Karpas-422 (cell line): Measurements from ENCODE around the gene PKP1. TPM values are rescaled to one million over a fixed set of nuclear protein-coding genes. Genes with fewer than 3 reads are reported as not detected.

Source experiments
- DNase-seq: peaks from one replicate; pipeline ENCODE4 v3.0.0-alpha.2; 2015
- H2AFZ ChIP-seq: fragments of 200-600 bp; sonication (generic); 2 replicates; pipeline ENCODE4 v1.6.1; 2014; ENCODE audit warnings: antibody characterized with exemption, low read length, mixed read lengths
- H3K27ac ChIP-seq: fragments of 200-600 bp; sonication (generic); 2 replicates; pipeline ENCODE4 v1.5.1; 2014; ENCODE audit warnings: mild to moderate bottlenecking, low read length, moderate library complexity
- H3K27me3 ChIP-seq: fragments of 200-600 bp; sonication (generic); 2 replicates; pipeline ENCODE4 v1.6.1; 2014; ENCODE audit warnings: low read length, mixed read lengths
- H3K36me3 ChIP-seq: fragments of 200-600 bp; sonication (generic); 2 replicates; pipeline ENCODE4 v1.6.1; 2014; ENCODE audit warnings: low read length, mixed read lengths; ENCODE audit not compliant: insufficient read depth
- H3K4me1 ChIP-seq: fragments of 200-600 bp; sonication (generic); 2 replicates; pipeline ENCODE4 v1.6.1; 2014; ENCODE audit warnings: mild to moderate bottlenecking, low read length, mixed read lengths
- H3K4me2 ChIP-seq: fragments of 200-600 bp; sonication (generic); 2 replicates; pipeline ENCODE4 v1.6.1; 2014; ENCODE audit warnings: low read length, low read depth, mild to moderate bottlenecking; ENCODE audit not compliant: poor library complexity, severe bottlenecking
- H3K4me3 ChIP-seq: fragments of 200-600 bp; sonication (generic); 2 replicates; pipeline ENCODE4 v1.5.1; 2014; ENCODE audit warnings: mild to moderate bottlenecking, antibody characterized with exemption, low read length, mixed read lengths
- H3K79me2 ChIP-seq: fragments of 200-600 bp; sonication (generic); 2 replicates; pipeline ENCODE4 v1.6.1; 2014; ENCODE audit warnings: mild to moderate bottlenecking, low read length, mixed read lengths
- H3K9ac ChIP-seq: fragments of 200-600 bp; sonication (generic); 2 replicates; pipeline ENCODE4 v1.6.0; 2014; ENCODE audit warnings: low read length
- H3K9me2 ChIP-seq: fragments of 200-600 bp; sonication (generic), shearing (Covaris generic); replicated peaks from 2 replicates; pipeline ENCODE4 v1.6.0; 2014; ENCODE audit warnings: mild to moderate bottlenecking, low read length, moderate library complexity; ENCODE audit not compliant: insufficient read depth
- H3K9me3 ChIP-seq: fragments of 300-700, 200-600 bp; sonication (generic); 2 replicates; pipeline ENCODE4 v1.6.1; 2014; ENCODE audit warnings: low read length, mixed read lengths
- H4K20me1 ChIP-seq: fragments of 200-600 bp; sonication (generic); 2 replicates; pipeline ENCODE4 v1.6.1; 2014; ENCODE audit warnings: mild to moderate bottlenecking, antibody characterized with exemption, low read length, low read depth; ENCODE audit not compliant: insufficient read depth
- total RNA-seq: library from RNA; depleted of rRNA; stranded (reverse); fragments of >200 nt; shearing (Covaris generic); gene quantifications from 2 replicates; pipeline ENCODE4 v1.2.3, GENCODE V29; 2014; ENCODE audit warnings: low replicate concordance

The PKP1 gene
- total RNA-seq, 1 experiment from 2014 or later = not detected

DNA sequence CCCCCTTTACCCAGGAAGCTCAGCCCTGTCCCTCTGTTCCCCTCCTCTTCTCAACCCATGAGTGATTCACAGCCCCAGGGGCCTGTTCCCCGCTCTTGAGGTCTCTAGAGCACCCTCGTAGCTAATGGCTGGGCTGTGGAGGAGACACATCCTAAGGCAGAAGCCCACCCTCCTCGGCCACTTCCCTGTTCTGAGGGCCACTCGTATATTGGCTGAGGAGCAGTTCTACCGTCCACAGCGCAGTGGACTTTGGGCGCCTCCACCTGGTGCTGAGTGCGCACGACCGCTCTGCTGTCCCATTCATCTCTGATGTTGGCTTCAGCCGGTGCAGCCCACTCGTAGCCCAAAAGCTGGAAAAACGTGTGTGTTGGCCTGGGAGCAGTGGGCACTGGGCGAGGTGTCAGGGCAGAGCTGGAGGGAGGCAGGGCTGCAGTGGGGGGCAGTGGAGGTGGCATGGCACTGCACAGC, 24.5 kb upstream of the PKP1 start:
- Histone ChIP-seq H4K20me1 (no peaks in the 10 kb centered on the region), H3K9ac (no peak overlapping the region), H3K4me2 (no peak overlapping the region), H3K9me2 (no peaks in the 10 kb centered on the region), H3K4me3 (no peak overlapping the region), H3K9me3 (no peaks in the 10 kb centered on the region), H3K27me3 (no peaks in the 10 kb centered on the region), H3K27ac (no peak overlapping the region), H3K4me1 (no peaks in the 10 kb centered on the region), H2AFZ (no peak overlapping the region), H3K79me2 (no peaks in the 10 kb centered on the region), H3K36me3 (no peaks in the 10 kb centered on the region)
- no peak for DNase-seq

DNA sequence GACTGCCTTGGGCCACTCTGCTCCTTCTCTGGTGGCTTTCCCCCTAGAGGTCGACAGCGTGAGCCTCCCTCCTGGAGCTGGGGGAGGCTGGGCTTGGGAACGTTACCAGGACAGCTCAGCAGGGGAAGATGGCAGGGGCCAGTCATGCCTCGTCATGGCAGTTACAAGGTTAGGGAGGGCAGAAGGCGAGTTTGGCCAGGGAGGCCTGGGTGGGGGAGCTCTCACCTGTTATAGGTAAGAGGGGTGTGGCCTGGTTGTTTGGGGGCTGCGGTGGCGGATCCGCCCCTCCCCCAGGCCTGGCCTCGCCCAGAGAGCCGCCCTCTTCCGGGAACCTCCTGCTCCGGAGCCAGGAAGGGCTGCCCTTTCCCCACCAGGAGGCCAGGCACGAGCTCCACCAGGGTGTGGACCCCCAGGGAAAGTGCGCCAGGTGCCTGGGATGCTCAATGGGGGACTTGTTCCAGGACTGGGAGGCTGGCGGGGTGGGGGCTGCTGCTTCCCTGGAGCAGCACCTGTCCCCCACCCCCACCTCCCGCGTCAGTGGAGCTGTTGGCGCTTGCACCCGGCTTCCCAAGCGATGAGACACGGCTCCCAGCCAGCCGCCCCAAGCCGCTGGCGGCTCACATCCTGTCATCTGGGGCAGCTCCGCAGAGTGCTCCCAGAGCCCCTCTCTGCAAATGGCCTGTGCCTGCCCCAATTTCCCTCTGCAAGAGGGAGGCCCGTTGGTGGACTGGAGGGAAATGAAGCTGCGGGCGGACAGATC, 23.6 kb upstream of the PKP1 start:
- no peak for DNase-seq
- Histone ChIP-seq H4K20me1 (no peaks in the 10 kb centered on the region), H3K27me3 (no peaks in the 10 kb centered on the region), H3K4me1 (no peaks in the 10 kb centered on the region), H2AFZ (no peak overlapping the region), H3K9ac (no peak overlapping the region), H3K9me3 (no peaks in the 10 kb centered on the region), H3K27ac (no peak overlapping the region), H3K79me2 (no peaks in the 10 kb centered on the region), H3K4me2 (no peak overlapping the region), H3K4me3 (no peak overlapping the region), H3K9me2 (no peaks in the 10 kb centered on the region), H3K36me3 (no peaks in the 10 kb centered on the region)

DNA sequence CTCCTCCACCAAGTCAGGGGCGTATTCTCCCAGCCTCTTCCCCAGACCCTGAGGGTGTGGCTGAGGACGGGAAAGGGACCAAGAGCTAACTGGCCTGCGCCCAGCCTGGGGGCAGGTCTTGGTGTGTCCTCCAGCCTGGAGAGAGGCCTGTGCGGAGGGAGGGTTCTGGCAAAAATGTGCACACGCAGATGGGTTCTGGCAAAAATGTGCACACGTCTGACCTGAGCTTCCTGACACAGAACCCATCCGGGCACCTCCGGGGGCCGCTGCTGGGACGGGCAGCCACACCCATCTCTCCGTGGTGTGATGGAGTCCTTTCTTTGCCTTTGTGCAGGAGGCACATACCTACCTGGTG, 23.1 kb upstream of the PKP1 start:
- H3K27me3 ChIP-seq = no peaks in the 10 kb centered on the region
- H3K9me3 ChIP-seq = no peaks in the 10 kb centered on the region
- H3K4me1 ChIP-seq = no peaks in the 10 kb centered on the region
- DNase-seq = no peak
- no peak overlapping the region for H2AFZ ChIP-seq
- H3K9me2 ChIP-seq = no peaks in the 10 kb centered on the region
- no peak overlapping the region for H3K4me3 ChIP-seq
- no peaks in the 10 kb centered on the region for H4K20me1 ChIP-seq
- H3K4me2 ChIP-seq = no peak overlapping the region
- H3K27ac ChIP-seq = no peak overlapping the region
- no peaks in the 10 kb centered on the region for H3K36me3 ChIP-seq
- H3K9ac ChIP-seq = no peak overlapping the region
- no peaks in the 10 kb centered on the region for H3K79me2 ChIP-seq

DNA sequence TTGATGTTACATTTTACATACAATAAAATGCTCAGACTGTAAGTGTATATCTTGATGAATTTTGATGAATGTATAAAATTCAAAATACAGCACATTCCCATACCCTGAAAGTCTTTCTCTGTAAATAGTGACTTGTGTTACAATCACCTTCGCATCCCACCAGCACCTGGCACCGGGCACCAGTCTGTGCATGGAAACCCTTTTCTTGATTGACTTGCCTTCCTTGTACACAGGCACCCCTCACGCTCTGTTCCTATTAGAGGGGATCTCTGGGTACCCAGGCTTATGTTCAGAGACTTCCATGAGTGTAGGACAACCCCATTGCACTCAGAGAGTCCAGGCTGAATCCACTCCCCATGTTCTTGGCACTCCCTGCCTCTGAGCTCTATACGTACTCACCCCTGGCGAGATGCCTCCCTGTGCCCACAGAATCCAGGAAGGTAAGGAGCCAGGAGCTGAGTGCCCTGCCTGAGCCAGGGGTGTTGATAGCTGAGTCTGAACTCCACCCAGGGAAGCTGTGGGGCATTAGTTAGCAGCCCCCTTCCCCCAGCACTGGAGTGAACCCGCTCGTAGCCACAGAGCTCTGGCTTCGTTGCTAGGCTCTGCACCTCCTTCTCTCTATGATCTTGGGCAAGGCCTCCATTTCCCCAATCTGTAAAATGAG, 22.5 kb upstream of the PKP1 start:
- H3K9me2 ChIP-seq = no peaks in the 10 kb centered on the region
- H3K4me1 ChIP-seq = no peaks in the 10 kb centered on the region
- no peaks in the 10 kb centered on the region for H3K9me3 ChIP-seq
- no peaks in the 10 kb centered on the region for H4K20me1 ChIP-seq
- H3K36me3 ChIP-seq = no peaks in the 10 kb centered on the region
- no peak overlapping the region for H3K4me3 ChIP-seq
- DNase-seq = no peak
- H3K27ac ChIP-seq = no peak overlapping the region
- H3K27me3 ChIP-seq = no peaks in the 10 kb centered on the region
- no peak overlapping the region for H2AFZ ChIP-seq
- no peak overlapping the region for H3K4me2 ChIP-seq
- no peaks in the 10 kb centered on the region for H3K79me2 ChIP-seq
- no peak overlapping the region for H3K9ac ChIP-seq

DNA sequence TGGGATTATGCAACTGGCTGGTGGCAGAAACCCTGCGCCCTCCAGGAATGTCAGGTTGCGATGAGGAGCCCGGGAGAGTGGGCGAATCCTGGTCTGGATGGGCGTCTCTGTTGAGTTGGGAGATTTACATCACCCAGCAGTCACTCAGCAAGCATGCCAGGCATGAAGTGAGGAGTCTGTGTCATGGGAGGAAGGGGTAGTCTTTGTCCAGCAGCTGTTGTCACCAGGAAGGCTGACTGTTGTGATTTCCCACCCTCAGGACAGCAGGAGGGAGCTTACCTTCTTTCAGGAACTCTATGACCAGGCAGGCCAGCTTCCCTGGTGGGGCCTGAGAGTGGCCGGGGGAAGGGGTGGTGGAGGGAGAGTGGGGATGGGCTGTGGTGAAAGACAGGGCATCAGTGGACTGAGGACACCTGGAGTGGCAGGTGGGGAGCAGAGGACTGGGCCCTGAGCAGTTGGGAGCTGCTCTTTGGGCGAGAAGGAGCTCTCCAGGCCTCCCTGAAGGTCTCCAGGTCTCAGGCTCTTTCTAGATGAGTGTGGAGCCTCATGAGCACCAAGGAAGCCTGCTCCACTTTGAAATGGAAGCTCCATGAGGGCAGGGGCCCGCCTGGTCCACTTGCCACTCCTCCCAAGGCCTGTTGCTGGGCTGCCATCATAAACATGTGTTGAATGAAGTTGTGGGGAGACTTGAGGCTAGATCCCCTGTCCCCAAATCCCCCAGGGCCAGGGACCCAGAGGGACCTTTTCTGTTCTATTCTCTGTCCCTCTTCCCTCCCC, 21.3 kb upstream of the PKP1 start:
- Histone ChIP-seq H3K9ac (no peak overlapping the region), H4K20me1 (no peaks in the 10 kb centered on the region), H2AFZ (no peak overlapping the region), H3K9me3 (no peaks in the 10 kb centered on the region), H3K4me2 (no peak overlapping the region), H3K9me2 (no peaks in the 10 kb centered on the region), H3K4me3 (no peak overlapping the region), H3K4me1 (no peaks in the 10 kb centered on the region), H3K27ac (no peak overlapping the region), H3K36me3 (no peaks in the 10 kb centered on the region), H3K79me2 (no peaks in the 10 kb centered on the region), H3K27me3 (no peaks in the 10 kb centered on the region)
- no peak for DNase-seq

DNA sequence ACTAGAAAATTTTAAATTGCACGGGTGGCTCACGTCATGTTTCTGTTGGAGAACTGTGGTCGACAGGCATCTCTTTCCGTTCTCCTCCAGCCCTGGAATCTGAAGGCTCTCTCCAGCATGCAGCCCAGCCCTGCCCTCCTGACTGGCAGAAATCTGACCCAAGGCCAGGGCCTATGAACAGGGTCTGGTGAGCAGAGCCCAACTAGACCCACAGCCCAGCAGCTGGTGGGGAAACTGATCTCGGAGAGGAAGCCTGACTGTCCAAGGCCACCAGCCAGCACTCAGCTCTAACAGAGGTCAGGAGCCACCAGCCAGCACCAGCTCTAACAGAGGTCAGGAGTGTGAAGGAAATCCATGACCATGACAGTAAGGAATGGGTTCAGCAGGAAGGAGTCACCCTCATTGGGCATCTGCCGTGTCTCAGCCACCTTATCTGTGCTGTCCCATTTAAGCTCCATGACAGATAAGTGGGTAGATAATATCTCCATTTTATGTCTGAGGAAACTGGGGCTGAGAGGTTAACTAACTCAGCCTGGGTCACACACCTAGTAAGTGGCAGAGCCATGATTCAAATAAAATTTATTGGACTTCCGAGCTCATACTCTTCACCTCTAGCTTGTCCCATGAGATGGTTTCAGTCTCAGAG, 20.2 kb upstream of the PKP1 start:
- no peaks in the 10 kb centered on the region for H3K27me3 ChIP-seq
- DNase-seq = no peak
- no peak overlapping the region for H3K4me2 ChIP-seq
- H3K4me3 ChIP-seq = no peak overlapping the region
- no peaks in the 10 kb centered on the region for H3K9me3 ChIP-seq
- H4K20me1 ChIP-seq = no peaks in the 10 kb centered on the region
- H3K4me1 ChIP-seq = no peaks in the 10 kb centered on the region
- H3K9ac ChIP-seq = no peak overlapping the region
- H3K27ac ChIP-seq = no peak overlapping the region
- H3K9me2 ChIP-seq = no peaks in the 10 kb centered on the region
- no peaks in the 10 kb centered on the region for H3K36me3 ChIP-seq
- H2AFZ ChIP-seq = no peak overlapping the region
- no peaks in the 10 kb centered on the region for H3K79me2 ChIP-seq

DNA sequence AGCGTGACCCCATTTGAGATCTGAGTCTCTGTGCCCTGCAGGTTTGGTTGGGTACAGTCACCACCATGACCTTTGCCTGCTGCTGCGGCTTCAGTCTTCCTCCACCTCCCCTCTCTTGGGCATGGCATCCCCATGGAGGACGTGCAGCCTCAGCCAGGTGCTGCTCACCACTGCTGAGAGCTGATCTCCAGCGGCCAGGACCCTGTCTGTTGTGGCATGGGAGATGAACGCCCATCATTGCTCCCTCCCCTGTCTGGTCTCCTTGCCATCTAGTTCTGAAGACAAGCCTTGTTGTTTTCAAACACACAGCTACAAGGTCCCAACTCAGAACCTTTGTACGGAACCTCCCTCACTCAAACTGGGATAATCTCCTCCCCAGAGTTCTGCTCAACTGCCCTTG, 19.2 kb upstream of the PKP1 start:
- H4K20me1 ChIP-seq = no peaks in the 10 kb centered on the region
- no peaks in the 10 kb centered on the region for H3K27me3 ChIP-seq
- H3K27ac ChIP-seq = no peak overlapping the region
- no peaks in the 10 kb centered on the region for H3K9me2 ChIP-seq
- H3K36me3 ChIP-seq = no peaks in the 10 kb centered on the region
- H3K4me1 ChIP-seq = no peaks in the 10 kb centered on the region
- no peak overlapping the region for H3K9ac ChIP-seq
- no peak for DNase-seq
- no peaks in the 10 kb centered on the region for H3K9me3 ChIP-seq
- no peak overlapping the region for H3K4me2 ChIP-seq
- no peak overlapping the region for H3K4me3 ChIP-seq
- H3K79me2 ChIP-seq = no peaks in the 10 kb centered on the region
- H2AFZ ChIP-seq = no peak overlapping the region

DNA sequence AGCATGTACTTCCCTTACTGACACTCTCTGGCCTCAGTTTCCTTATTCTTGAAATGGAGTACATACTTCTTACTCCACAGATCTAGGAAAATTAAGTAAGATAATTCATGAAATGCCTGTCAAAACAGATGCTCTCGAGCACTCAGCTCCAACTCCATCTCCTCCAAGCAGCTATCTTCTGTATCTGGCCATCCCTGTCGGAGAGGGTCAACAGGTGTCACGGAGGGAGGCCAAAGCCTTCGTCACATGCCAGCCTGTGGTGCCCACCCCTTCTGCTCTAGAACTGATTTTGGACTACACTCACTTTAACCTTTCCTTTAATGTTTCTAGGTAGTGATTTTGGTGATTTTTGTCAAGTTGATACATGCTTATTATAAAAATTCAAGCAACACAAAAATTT, 18.8 kb upstream of the PKP1 start:
- Histone ChIP-seq H3K9me2 (no peaks in the 10 kb centered on the region), H3K4me3 (no peak overlapping the region), H2AFZ (no peak overlapping the region), H3K9me3 (no peaks in the 10 kb centered on the region), H4K20me1 (no peaks in the 10 kb centered on the region), H3K79me2 (no peaks in the 10 kb centered on the region), H3K36me3 (no peaks in the 10 kb centered on the region), H3K27me3 (no peaks in the 10 kb centered on the region), H3K9ac (no peak overlapping the region), H3K27ac (no peak overlapping the region), H3K4me1 (no peaks in the 10 kb centered on the region), H3K4me2 (no peak overlapping the region)
- DNase-seq = no peak
